Endodermal cell (in vitro differentiated cells): ENCODE measurements around the gene TCP11. TPM values are rescaled to one million over a fixed set of nuclear protein-coding genes. Genes with fewer than 3 reads are reported as not detected.

Source experiments
- DNase-seq: peaks from one replicate; pipeline ENCODE4 v3.0.0-alpha.2; 2017
- H3K27ac ChIP-seq: 2 replicates; pipeline ENCODE4 v1.5.1; 2013; ENCODE audit warnings: mild to moderate bottlenecking, low read depth, low read length, moderate library complexity
- H3K27me3 ChIP-seq: 2 replicates; pipeline ENCODE4 v1.6.1; 2013; ENCODE audit warnings: mild to moderate bottlenecking, low read length, moderate library complexity; ENCODE audit not compliant: insufficient read depth, control insufficient read depth, poor library complexity, severe bottlenecking
- H3K36me3 ChIP-seq: 2 replicates; pipeline ENCODE4 v1.7.0; 2013; ENCODE audit warnings: mild to moderate bottlenecking, low read length, moderate library complexity; ENCODE audit not compliant: control insufficient read depth, insufficient read depth
- H3K4me1 ChIP-seq: one replicate; pipeline ENCODE4 v1.7.0; 2013; ENCODE audit warnings: low read length; ENCODE audit not compliant: control insufficient read depth, insufficient read depth
- H3K4me3 ChIP-seq: 2 replicates; pipeline ENCODE4 v1.5.1; 2013; ENCODE audit warnings: mild to moderate bottlenecking, low read length, moderate library complexity
- H3K9ac ChIP-seq: 2 replicates; pipeline ENCODE4 v1.6.1; 2013; ENCODE audit warnings: mild to moderate bottlenecking, low read length, moderate library complexity; ENCODE audit not compliant: poor library complexity, severe bottlenecking; ENCODE audit errors: extremely low read depth
- H3K9me3 ChIP-seq: 2 replicates; pipeline ENCODE4 v1.6.1; 2013; ENCODE audit warnings: mild to moderate bottlenecking, low read length, moderate library complexity; ENCODE audit not compliant: control insufficient read depth
- H3K27ac Mint-ChIP-seq: 2 replicates; pipeline ENCODE4 v1.8.0; 2020; ENCODE audit warnings: mixed read lengths
- H3K27me3 Mint-ChIP-seq: 2 replicates; pipeline ENCODE4 v1.8.0; 2021; ENCODE audit warnings: mild to moderate bottlenecking, mixed read lengths; ENCODE audit not compliant: insufficient read depth
- H3K36me3 Mint-ChIP-seq: 2 replicates; pipeline ENCODE4 v1.8.0; 2020; ENCODE audit warnings: low read depth, mixed read lengths
- H3K4me1 Mint-ChIP-seq: 2 replicates; pipeline ENCODE4 v1.8.0; 2020; ENCODE audit warnings: mixed read lengths
- H3K4me3 Mint-ChIP-seq: 2 replicates; pipeline ENCODE4 v1.8.0; 2020; ENCODE audit warnings: mild to moderate bottlenecking, moderate library complexity, mixed read lengths
- H3K9me3 Mint-ChIP-seq: 2 replicates; pipeline ENCODE4 v1.8.0; 2020; ENCODE audit warnings: mild to moderate bottlenecking, mixed read lengths
- CTCF ChIP-seq: fragments of 200-600 bp; sonication (generic); conservative IDR thresholded peaks from 2 replicates; pipeline ENCODE4 v1.5.0; 2021; ENCODE audit warnings: antibody characterized with exemption, mild to moderate bottlenecking
- WGBS, 2 experiments: methylation state at CpG; one replicate each; pipeline versions ENCODE4 v1.1.5 to v1.1.7; 2013; ENCODE audit warnings: missing lambda C conversion rate in 2 of 2, mixed read lengths in 1 of 2; ENCODE audit not compliant: insufficient coverage in 1 of 2, insufficient read length in 1 of 2; 5-methylcytosine and 5-hydroxymethylcytosine counted together
- total RNA-seq, 2 donors: library from RNA; stranded (reverse); fragmentation: NEBNext Ultra II Directional in 1 of 2; extraction: Animal tissue kit (Norgen Biotek cat#: 25700) in 1 of 2; gene quantifications; 2 replicates in 1 of 2; 3 replicates in 1 of 2; pipeline ENCODE4 v1.2.1, GENCODE V29; 2021

TCP11 gene
- total RNA-seq, 2 donors from 2014 or later: not detected

DNA sequence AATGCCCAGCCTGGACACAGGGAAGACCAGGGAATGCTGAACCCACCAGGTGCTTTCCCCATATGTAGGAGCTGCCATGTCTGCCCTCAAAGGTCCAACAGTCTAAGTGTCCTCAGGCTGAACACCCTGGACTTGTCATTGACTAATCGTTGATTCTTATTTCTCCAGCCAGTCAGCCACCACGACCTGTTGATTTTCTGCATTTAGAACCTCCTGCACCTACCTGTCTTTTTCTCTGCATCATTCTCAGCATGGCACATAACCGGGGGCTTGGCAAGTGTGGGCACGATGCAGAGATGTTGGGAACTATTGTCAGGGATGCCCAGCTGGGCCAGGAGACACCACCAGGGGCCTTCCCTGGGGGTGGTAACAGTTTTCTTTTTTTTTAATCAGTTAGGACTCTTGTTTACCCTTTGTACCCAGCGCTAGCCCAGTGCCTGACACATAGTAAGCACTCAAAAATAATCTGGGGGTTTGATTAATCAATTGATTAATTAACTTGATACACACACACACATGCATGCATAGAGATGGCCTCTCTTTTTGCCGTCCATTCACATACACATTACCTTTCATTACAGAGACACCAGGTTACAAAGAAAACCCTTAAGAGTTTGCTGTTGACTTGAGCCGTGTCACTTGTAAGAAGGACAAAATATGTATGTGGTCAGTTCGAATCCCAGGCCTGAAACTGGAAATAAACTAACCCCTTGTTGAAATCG is 43.6 kb upstream of the TCP11 start:
- no peaks in the 10 kb centered on the region for H3K36me3 ChIP-seq
- no peak overlapping the region for H3K27ac Mint-ChIP-seq
- H3K9me3 ChIP-seq: peaks cover 10% of the 10 kb centered on the region
- H3K9me3 Mint-ChIP-seq: peaks cover 1% of the 10 kb centered on the region
- peaks cover 4% of the 10 kb centered on the region for H3K4me1 ChIP-seq
- peaks cover 84% of the 10 kb centered on the region for H3K27me3 Mint-ChIP-seq
- TF ChIP-seq CTCF: no peak
- peaks cover 93% of the 10 kb centered on the region for H3K27me3 ChIP-seq
- no peak for DNase-seq
- H3K27ac ChIP-seq: no peak overlapping the region
- H3K9ac ChIP-seq: no peak overlapping the region
- peaks cover 10% of the 10 kb centered on the region for H3K4me1 Mint-ChIP-seq
- no peaks in the 10 kb centered on the region for H3K36me3 Mint-ChIP-seq
- no peak overlapping the region for H3K4me3 Mint-ChIP-seq
- no peak overlapping the region for H3K4me3 ChIP-seq
- 83 to 91% methylated on average over 5 to 9 of the region's 9 CpGs for WGBS, 2 experiments

DNA sequence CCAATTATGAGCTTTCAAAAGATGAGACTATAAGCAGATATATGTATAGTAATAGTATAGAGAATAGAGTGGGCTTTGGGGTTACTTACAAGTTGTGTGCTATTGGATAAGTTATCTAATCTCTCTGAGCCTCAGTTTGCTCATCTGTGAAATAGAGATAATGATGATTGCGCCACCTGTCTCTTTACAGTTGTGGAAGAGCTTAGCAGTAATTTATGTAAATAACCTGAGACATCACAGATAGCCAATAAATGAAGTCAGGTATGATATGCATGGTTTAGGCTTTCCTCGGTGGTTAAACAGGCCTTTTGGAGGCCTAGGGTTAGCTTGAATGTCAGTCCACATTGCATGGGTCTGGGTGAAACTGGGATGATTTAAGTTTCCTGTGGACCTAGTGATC is 42.8 kb upstream of the TCP11 start:
- no peaks in the 10 kb centered on the region for H3K36me3 Mint-ChIP-seq
- DNase-seq: no peak
- H3K9me3 Mint-ChIP-seq: peaks cover under 1% of the 10 kb centered on the region
- Histone ChIP-seq H3K36me3 (no peaks in the 10 kb centered on the region), H3K9me3 (peaks cover 2% of the 10 kb centered on the region), H3K4me1 (peaks cover 4% of the 10 kb centered on the region), H3K4me3 (no peak overlapping the region), H3K27ac (no peak overlapping the region), H3K27me3 (peaks cover 90% of the 10 kb centered on the region), H3K9ac (no peak overlapping the region)
- H3K27ac Mint-ChIP-seq: no peak overlapping the region
- peaks cover 16% of the 10 kb centered on the region for H3K4me1 Mint-ChIP-seq
- H3K4me3 Mint-ChIP-seq: no peak overlapping the region
- TF ChIP-seq CTCF: no peak
- 83 to 89% methylated on average over 2 of the region's 2 CpGs for WGBS, 2 experiments
- H3K27me3 Mint-ChIP-seq: peaks cover 76% of the 10 kb centered on the region

GRCh38 chr6:35183281-35183680 is 42.1 kb upstream of the TCP11 start:
- peaks cover 4% of the 10 kb centered on the region for H3K4me1 ChIP-seq
- no peak for DNase-seq
- WGBS, 2 experiments: 87 to 90% methylated on average over 2 of the region's 2 CpGs
- Mint-ChIP-seq H3K4me3 (no peak overlapping the region), H3K9me3 (no peaks in the 10 kb centered on the region), H3K27me3 (peaks cover 75% of the 10 kb centered on the region), H3K4me1 (peaks cover 19% of the 10 kb centered on the region), H3K27ac (no peak overlapping the region), H3K36me3 (no peaks in the 10 kb centered on the region)
- TF ChIP-seq CTCF: no peak
- H3K36me3 ChIP-seq: no peaks in the 10 kb centered on the region
- no peak overlapping the region for H3K4me3 ChIP-seq
- no peak overlapping the region for H3K27ac ChIP-seq
- no peak overlapping the region for H3K9ac ChIP-seq
- no peaks in the 10 kb centered on the region for H3K9me3 ChIP-seq
- H3K27me3 ChIP-seq: peaks cover 91% of the 10 kb centered on the region
